NCI-H2227 (cell line): ENCODE results near the gene FYN.

ENCODE experiments used
- DNase-seq: peaks from one replicate; lab custom pipeline; 2025; ENCODE audit not compliant: unreplicated experiment; lab: John Stamatoyannopoulos, UW

FYN gene

DNA sequence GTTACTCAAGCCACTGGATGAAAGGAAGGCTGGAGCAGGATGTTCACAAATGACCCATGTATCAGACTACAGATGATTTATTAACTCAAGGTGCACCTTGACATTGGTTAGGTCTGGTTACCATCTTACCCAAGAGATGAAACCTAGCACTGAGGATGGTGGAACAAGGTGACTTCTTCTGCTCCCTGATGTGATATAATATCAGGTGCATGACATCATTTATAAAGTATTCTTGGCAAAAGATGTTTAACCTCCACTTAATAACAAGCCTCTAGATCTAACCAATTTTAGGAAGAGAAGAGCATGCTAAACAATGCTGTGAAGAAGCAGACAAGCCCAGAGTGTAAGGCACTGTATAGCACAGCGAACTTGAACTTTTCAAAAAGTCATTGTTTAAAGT is 100.9 kb downstream of the FYN start:
- no peak for DNase-seq

DNA sequence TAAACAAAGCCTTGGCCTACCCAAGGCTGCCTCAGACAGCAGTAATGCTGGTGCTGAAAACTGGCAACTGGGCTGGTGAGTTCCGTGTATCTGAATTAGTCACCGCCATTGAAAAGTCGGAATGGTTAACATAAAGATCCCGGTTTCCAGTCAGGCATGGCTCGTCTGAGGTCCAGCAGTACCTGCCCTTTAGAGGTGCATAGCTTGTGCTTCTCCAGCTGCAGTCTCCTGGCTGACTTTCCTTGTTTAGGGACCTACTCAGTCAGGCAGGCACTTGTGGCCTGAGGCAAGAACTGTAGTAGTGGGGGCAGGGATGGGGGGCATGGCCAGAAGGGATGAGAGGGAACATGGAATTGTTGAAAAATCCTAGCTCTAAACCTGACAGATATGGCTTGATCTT is 101.6 kb downstream of the FYN start:
- DNase-seq: no peak

DNA sequence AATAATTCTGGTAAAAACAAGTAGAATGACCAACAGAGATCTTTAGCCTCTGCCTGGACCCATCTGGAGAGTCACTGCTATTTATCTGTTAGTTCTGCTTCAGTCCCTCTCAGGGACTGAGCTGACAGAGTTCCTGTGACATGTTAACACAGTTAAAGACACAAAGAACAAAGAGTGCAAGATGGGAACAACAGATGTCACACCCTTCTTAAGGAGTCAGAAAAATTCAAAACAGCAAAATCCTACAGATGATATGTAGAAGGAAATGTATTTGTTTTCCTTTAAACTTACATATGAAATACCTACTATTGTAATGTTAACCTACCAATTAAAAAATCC is 102.2 kb downstream of the FYN start:
- no peak for DNase-seq

DNA sequence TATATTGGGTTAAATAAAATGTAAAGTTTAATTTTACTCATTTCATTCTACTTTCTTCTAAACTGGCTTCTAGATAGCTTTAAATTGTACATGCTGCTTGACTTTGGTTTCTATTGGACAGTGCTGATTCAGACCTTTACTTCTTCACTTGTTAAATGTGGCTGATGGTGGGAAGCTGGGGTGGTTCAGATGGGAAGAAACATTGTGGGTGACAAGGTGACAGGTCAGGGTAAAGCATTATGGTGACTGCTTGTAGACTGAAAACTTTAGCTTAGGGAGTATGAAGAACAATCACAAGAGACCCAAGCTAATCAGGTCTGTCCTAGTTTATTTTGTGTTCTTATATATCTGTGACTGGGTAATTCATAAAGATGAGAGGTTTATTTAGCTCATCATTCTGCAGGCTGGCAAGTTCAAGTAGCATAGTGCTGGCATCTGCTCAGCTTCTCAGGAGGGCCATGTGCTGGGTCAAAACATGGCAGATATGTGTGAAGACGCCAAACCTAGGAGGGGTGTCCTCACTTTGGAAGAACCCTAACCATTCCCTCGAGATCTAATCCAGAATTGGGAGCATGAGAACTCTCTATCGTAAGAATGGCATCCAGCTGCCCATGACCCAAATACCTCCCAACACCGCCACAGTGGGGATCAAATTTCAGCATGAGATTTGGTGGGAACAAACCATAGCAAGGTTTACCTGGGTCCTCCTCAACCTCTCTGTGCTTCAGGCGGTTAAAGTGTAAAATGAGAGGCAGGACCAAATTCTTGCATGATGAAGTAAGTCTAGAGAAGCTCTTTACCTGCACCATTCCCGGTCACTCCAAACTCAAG is 102.8 kb downstream of the FYN start:
- DNase-seq: no peak

- peak; percentile 30 for DNase-seq
These were observed 103.7 kb downstream of the FYN start for GRCh38 chr6:111769365-111770152.

DNA sequence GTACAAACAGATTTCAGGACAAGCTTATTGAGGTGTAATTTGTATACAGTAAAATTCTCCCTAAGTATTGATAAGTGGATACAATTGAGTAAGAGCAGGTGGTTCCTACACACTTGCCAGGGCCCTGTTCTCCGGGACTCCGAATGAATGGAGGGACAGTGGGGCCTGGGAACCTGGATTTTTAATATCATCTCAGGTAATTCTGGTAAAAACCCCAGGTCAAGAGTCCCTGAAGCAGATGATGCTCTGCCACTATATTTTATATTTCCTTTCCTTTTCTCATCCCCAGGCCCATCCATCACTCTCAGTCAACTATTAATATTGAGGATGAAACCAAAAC is 104.9 kb downstream of the FYN start:
- DNase-seq: peak; percentile 57

GRCh38 chr6:111767752-111768430 is 105.4 kb downstream of the FYN start:
- DNase-seq: no peak

DNA sequence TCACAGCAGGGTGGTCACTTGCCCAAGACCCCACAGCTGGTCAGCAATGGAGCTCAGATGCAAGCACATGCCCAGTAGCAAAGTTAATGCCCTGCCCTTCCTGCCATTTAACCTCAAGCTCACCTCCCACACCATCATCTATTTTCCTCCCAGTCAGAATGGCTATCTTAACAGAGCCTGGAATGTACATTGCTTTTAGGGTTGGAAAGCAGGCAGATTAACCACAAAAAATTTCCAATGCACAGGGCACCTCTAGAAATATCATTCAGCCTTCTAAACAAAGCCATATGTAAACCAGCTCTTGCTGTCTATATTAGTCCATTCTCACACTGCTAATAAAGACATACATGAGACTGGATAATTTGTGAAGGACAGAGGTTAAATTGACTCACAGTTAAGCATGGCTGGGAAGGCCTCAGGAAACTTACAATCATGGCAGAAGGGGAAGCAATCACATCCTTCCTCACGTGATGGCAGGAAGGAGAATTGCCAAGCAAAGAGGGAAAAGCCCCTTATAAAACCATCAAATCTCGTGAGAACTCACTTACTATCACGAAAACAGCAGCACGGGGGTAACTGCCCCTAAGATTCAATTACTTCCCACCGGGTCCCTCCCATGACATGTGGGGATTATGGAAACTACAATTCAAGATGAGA is 106.9 kb downstream of the FYN start:
- no peak for DNase-seq

GRCh38 chr6:111765763-111766162 is 107.5 kb downstream of the FYN start:
- DNase-seq: no peak

- no peak for DNase-seq
These were observed 108.7 kb downstream of the FYN start for GRCh38 chr6:111764238-111765175.

DNA sequence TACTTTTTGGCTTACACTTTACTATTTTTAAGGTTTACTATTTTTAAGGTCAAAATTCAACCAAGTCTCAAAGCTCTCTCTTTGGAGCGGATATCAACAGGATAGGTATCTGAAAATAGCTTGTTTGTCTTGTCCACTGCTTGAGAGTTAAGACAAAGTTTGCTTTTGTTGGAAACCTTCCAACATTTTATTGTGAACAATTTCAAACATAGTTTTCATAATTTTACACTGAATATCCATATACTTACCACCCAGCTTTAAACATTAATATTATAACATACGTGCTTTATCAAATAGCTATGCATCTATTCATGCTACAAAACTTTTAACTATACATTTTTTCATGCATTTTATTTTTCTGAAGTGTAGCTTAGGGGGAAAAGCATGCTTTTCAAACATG is 109.9 kb downstream of the FYN start:
- no peak for DNase-seq

GRCh38 chr6:111761783-111762312 is 111.4 kb downstream of the FYN start:
- no peak for DNase-seq

- no peak for DNase-seq
These were observed 112.0 kb downstream of the FYN start for GRCh38 chr6:111761212-111761611.

- peak; percentile 29 for DNase-seq
These were observed 113.1 kb downstream of the FYN start for GRCh38 chr6:111759836-111760785.

GRCh38 chr6:111759331-111759835 is 113.9 kb downstream of the FYN start:
- DNase-seq: no peak

- no peak for DNase-seq
These were observed 114.5 kb downstream of the FYN start for GRCh38 chr6:111758608-111759329.

DNA sequence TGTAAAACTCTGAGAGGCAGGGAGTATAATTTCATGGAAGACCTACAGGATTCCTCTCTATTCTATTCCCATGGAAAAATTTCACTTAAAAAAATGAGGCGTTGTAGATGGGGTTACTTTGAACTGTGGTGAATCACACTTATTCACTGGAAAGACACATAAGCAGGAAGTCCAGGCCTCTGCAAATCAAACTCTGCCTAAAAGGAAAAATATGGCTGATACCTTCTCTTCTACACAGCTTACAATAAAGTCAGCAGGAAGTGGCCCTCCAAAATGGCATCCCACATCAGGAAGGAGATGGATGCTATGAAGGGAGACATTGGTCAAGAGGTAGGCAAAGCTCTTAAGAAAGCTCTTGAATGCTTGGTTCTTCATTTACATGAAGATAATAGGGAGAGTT is 115.9 kb downstream of the FYN start:
- no peak for DNase-seq

GRCh38 chr6:111754423-111754822 is 118.8 kb downstream of the FYN start:
- DNase-seq: no peak
